Kidney epithelial cell (primary cell): Measurements from ENCODE around the gene DNAJC30. TPM values are rescaled to one million over a fixed set of nuclear protein-coding genes. Genes with fewer than 3 reads are reported as not detected.
"Not testable (repeated sequence)": the region's sequence is repeated elsewhere in the genome, so short reads cannot be mapped to it uniquely, and the experiment has no call there.

Experiments used
- DNase-seq: peaks from one replicate; pipeline ENCODE4 v3.0.0-alpha.2; 2010; ENCODE audit warnings: low read depth
- H3K27me3 ChIP-seq: 2 replicates; pipeline ENCODE4 v1.6.0; 2011; ENCODE audit warnings: low read length; ENCODE audit not compliant: control insufficient read depth, insufficient read depth
- H3K36me3 ChIP-seq: 2 replicates; pipeline ENCODE4 v1.5.1; 2011; ENCODE audit warnings: low read length; ENCODE audit not compliant: control insufficient read depth, insufficient read depth
- H3K4me3 ChIP-seq: 2 replicates; pipeline ENCODE4 v1.5.1; 2011; ENCODE audit warnings: low read depth, mild to moderate bottlenecking, control low read depth, low read length
- total RNA-seq: library from RNA; depleted of rRNA; stranded (reverse); fragments of >200 nt; gene quantifications from 2 replicates; pipeline ENCODE4 v1.2.3, GENCODE V29; 2015
- TF ChIP-seq, protein P1 (sequence below): IDR thresholded peaks from 2 replicates; pipeline ENCODE4 v1.5.1; 2011; ENCODE audit warnings: mild to moderate bottlenecking, moderate library complexity, low read length, control low read depth, inconsistent platforms; ENCODE audit not compliant: insufficient read depth, poor library complexity, severe bottlenecking

The DNAJC30 gene
- total RNA-seq, 1 donor from 2014 or later = 5.1 TPM

DNA sequence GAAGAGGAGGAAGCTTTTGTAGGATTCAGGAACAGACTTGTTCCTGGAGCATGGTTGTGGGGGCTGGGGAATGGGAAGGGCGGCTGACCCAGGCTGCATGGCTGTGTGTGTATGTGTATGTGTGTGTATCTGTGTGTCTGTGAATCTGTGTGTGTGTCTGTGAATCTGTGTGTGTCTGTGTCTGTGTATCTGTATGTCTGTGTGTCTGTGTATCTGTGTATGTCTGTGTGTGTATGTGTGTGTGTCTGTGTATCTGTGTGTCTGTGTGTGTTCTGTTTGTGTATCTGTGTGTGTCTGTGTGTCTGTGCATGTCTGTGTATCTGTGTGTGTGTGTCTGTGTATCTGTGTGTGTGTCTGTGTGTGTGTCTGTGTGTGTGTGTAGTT lies 42.8 kb upstream of the DNAJC30 start:
- no peak overlapping the region for H3K4me3 ChIP-seq
- no peaks in the 10 kb centered on the region for H3K36me3 ChIP-seq
- H3K27me3 ChIP-seq = peaks cover 2% of the 10 kb centered on the region
- no peak for DNase-seq
- TF ChIP-seq, protein P1, sequence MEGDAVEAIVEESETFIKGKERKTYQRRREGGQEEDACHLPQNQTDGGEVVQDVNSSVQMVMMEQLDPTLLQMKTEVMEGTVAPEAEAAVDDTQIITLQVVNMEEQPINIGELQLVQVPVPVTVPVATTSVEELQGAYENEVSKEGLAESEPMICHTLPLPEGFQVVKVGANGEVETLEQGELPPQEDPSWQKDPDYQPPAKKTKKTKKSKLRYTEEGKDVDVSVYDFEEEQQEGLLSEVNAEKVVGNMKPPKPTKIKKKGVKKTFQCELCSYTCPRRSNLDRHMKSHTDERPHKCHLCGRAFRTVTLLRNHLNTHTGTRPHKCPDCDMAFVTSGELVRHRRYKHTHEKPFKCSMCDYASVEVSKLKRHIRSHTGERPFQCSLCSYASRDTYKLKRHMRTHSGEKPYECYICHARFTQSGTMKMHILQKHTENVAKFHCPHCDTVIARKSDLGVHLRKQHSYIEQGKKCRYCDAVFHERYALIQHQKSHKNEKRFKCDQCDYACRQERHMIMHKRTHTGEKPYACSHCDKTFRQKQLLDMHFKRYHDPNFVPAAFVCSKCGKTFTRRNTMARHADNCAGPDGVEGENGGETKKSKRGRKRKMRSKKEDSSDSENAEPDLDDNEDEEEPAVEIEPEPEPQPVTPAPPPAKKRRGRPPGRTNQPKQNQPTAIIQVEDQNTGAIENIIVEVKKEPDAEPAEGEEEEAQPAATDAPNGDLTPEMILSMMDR = no peak

DNA sequence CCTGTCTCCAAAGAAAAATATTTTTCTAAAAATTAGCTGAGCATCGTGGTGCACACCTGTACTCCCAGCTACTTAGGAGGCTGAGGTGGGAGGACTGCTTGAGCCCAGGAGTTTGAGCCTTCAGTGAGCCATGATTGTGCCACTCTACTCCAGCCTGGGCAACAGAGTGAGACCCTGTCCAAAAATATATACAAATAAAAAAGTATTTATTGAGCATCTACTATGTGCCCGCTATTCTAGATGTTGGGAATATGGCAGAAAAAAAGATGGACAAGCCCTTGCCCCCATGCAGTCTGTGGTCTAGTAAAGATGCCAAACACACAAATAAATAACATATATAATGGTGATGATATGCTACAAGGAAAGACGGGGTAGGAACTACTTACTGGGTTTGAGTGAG lies 40.6 kb upstream of the DNAJC30 start:
- no peak for DNase-seq
- TF ChIP-seq, protein P1 = no peak
- Histone ChIP-seq H3K27me3 (peaks cover 2% of the 10 kb centered on the region), H3K36me3 (no peaks in the 10 kb centered on the region), H3K4me3 (no peak overlapping the region)

DNA sequence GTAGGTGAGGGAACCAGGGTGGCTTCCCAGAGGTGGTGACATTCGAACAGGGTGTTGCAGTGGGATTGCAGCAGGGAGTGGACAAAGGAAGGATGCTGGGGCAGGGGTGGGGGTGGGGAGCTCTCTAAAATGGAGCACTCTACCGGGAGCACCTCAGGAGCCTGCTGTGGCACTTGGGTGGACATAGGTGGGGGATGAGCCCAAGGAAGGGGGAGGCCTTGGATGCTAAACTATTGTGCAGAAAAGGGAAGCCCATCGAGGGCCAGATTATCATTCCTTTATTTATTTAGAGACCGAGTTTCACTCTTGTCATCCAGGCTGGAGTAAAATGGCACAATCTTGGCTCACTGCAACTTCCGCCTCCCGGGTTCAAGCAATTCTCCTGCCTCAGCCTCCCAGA lies 39.5 kb upstream of the DNAJC30 start:
- DNase-seq = no peak
- Histone ChIP-seq H3K4me3 (no peak overlapping the region), H3K27me3 (peaks cover 2% of the 10 kb centered on the region), H3K36me3 (no peaks in the 10 kb centered on the region)
- TF ChIP-seq, protein P1 = no peak

DNA sequence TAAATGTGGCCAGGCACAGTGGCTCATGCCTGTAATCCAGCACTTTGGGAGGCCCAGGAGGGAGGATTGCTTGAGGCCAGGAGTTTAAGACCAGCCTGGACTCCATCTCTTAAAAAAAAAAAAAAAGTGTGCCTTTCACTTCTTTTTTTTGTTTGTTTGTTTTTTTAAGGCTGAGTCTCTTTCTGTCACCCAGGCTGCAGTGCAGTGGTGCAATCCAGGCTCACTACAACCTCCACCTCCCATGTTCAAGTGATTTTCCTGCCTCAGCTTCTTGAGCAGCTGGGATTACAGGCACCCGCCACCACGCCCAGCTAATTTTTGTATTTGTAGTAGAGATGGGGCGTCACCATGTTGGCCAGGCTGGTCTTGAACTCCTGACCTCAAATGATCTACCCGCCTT lies 38.9 kb upstream of the DNAJC30 start:
- not testable (repeated sequence) for H3K4me3 ChIP-seq, H3K27me3 ChIP-seq, H3K36me3 ChIP-seq, DNase-seq

DNA sequence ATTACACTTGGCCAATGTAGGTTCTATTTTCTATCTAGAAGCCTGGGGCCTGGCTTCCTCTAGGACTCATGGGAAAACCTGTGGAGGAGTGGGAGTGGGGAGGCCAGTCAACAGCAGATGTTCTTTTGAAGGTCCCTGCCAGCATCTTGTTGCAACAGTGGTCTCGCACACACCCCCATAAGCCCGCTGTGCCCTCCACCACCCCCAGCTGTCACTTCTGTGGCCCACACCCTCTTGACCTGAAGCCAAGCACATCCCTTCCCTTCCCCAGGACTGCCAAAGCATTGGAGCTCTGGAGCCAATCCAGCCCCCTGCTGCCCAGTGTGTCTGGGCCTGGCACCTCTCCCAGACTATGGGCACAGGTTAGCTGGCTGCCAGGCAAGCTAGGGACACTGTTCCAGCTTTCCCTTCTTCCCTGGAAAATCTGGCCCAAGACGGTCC lies 38.1 kb upstream of the DNAJC30 start:
- Histone ChIP-seq H3K27me3 (no peaks in the 10 kb centered on the region), H3K4me3 (no peak overlapping the region), H3K36me3 (no peaks in the 10 kb centered on the region)
- TF ChIP-seq, protein P1 = no peak
- no peak for DNase-seq

DNA sequence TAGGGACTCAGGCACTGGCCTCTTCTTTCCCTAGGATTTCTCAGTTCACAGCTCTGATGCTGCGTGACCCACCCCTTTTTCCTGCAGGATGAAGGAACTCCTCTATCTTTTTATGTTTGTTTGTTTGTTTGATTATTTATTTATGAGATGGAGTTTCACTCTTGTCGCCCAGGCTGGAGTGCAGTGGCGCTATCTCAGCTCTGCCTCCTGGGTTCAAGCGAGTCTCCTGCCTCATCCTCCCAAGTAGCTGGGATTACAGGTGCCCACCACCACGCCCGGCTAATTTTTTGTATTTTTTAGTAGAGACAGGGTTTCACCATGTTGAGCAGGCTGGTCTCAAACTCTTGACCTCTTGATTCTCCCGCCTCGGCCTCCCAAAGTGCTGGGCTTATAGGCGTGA lies 37.2 kb upstream of the DNAJC30 start:
- H3K4me3 ChIP-seq, H3K36me3 ChIP-seq, DNase-seq, H3K27me3 ChIP-seq: not testable (repeated sequence)

DNA sequence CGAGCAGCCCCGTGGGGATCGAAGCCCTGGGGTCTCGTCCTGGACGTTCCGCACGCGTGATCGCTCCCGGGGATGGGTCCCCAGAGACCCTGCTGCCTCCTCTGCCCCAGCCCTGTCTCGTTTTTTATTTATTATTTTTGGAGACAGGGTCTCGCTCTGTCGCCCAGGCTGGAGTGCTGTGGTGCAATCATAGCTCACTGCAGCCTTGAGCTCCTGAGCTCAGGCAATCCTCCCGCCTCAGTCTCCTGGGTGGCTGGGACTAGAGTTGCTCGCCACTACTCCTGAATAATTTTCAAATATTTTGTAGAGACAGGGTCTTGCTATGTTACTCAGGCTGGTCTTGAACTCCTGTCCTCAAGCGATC lies 36.5 kb upstream of the DNAJC30 start:
- no peak for DNase-seq
- no peaks in the 10 kb centered on the region for H3K27me3 ChIP-seq
- no peaks in the 10 kb centered on the region for H3K36me3 ChIP-seq
- peak overlapping the region; percentile 30 for H3K4me3 ChIP-seq
- TF ChIP-seq, protein P1 = no peak
